GM19467 (cell line): Measurements from ENCODE around the gene ARAF.
A peak's percentile ranks its signal among the peaks of the same experiment; 100 is the strongest.
"Not testable (repeated sequence)": the region's sequence is repeated elsewhere in the genome, so short reads cannot be mapped to it uniquely, and the experiment has no call there.

Source experiments
- ATAC-seq: cut with Tn5 transposase; IDR thresholded peaks from one replicate; pipeline ENCODE4 v1.9.1; 2021; ENCODE audit warnings: mild to moderate bottlenecking, moderate library complexity; ENCODE audit not compliant: unreplicated experiment

ARAF gene

GRCh38 chrX:47560934-47561658, at the start of gene ARAF:
Gene ARAF (plus strand): TSS chrX:47561205. CDS start chrX:47562968, 1,763 bp downstream.
- peak; percentile 80 for ATAC-seq

- not testable (repeated sequence) for ATAC-seq
Measured at GRCh38 chrX:47512383-47512782, 48.6 kb upstream of the ARAF start.

- peak; percentile 79 for ATAC-seq
Measured at GRCh38 chrX:47513034-47513965, 47.7 kb upstream of the ARAF start.

- no peak for ATAC-seq
Measured at GRCh38 chrX:47514533-47515235, 46.3 kb upstream of the ARAF start.

GRCh38 chrX:47515941-47516665, 44.9 kb upstream of the ARAF start:
- no peak for ATAC-seq

- no peak for ATAC-seq
Measured at GRCh38 chrX:47518144-47518543, 42.9 kb upstream of the ARAF start.

- ATAC-seq, result peak; percentile 74
Measured at GRCh38 chrX:47523297-47523696, 37.7 kb upstream of the ARAF start.

- no peak for ATAC-seq
Measured at GRCh38 chrX:47523713-47524166, 37.3 kb upstream of the ARAF start.

GRCh38 chrX:47529548-47529947, 31.5 kb upstream of the ARAF start:
- no peak for ATAC-seq

- no peak for ATAC-seq
Measured at GRCh38 chrX:47530049-47530448, 31.0 kb upstream of the ARAF start.

GRCh38 chrX:47539860-47540259, 21.1 kb upstream of the ARAF start:
- no peak for ATAC-seq

- no peak for ATAC-seq
Measured at GRCh38 chrX:47540754-47541538, 20.1 kb upstream of the ARAF start.

GRCh38 chrX:47543496-47543895, 17.5 kb upstream of the ARAF start:
- ATAC-seq, result no peak

GRCh38 chrX:47556045-47556623, 4.9 kb upstream of the ARAF start:
- peak; percentile 93 for ATAC-seq

- ATAC-seq, result no peak
Measured at GRCh38 chrX:47558436-47558835, 2.6 kb upstream of the ARAF start.

- ATAC-seq, result no peak
Measured at GRCh38 chrX:47560179-47560933, 649 bp upstream of the ARAF start.

- ATAC-seq, result no peak
Measured at GRCh38 chrX:47561659-47562151, 700 bp downstream of the ARAF start.

GRCh38 chrX:47562615-47563243, 1.7 kb downstream of the ARAF start:
- ATAC-seq, result no peak
